Epithelial cell of proximal tubule (primary cell): ENCODE data around the gene DZANK1. TPM values are rescaled to one million over a fixed set of nuclear protein-coding genes. Genes with fewer than 3 reads are reported as not detected.
"Not testable (repeated sequence)": the region's sequence is repeated elsewhere in the genome, so short reads cannot be mapped to it uniquely, and the experiment has no call there.

Experiments used
- DNase-seq: peaks from one replicate; pipeline ENCODE4 v3.0.0-alpha.2; 2011; ENCODE audit warnings: low read depth
- H3K4me3 ChIP-seq: 2 replicates; pipeline ENCODE4 v1.5.1; 2011; ENCODE audit warnings: low read depth, mild to moderate bottlenecking, low read length
- total RNA-seq: library from RNA; depleted of rRNA; stranded (reverse); fragments of >200 nt; gene quantifications from 2 replicates; pipeline ENCODE4 v1.2.3, GENCODE V29; 2015
- TF ChIP-seq, protein P1 (sequence below): conservative IDR thresholded peaks from 2 replicates; pipeline ENCODE4 v1.5.1; 2012; ENCODE audit warnings: low read depth, mild to moderate bottlenecking, low read length

The DZANK1 gene
- total RNA-seq, 1 donor from 2014 or later, result 1.3 TPM

GRCh38 chr20:18400460-18400859, 66.4 kb downstream of the DZANK1 start:
- TF ChIP-seq, protein P1, sequence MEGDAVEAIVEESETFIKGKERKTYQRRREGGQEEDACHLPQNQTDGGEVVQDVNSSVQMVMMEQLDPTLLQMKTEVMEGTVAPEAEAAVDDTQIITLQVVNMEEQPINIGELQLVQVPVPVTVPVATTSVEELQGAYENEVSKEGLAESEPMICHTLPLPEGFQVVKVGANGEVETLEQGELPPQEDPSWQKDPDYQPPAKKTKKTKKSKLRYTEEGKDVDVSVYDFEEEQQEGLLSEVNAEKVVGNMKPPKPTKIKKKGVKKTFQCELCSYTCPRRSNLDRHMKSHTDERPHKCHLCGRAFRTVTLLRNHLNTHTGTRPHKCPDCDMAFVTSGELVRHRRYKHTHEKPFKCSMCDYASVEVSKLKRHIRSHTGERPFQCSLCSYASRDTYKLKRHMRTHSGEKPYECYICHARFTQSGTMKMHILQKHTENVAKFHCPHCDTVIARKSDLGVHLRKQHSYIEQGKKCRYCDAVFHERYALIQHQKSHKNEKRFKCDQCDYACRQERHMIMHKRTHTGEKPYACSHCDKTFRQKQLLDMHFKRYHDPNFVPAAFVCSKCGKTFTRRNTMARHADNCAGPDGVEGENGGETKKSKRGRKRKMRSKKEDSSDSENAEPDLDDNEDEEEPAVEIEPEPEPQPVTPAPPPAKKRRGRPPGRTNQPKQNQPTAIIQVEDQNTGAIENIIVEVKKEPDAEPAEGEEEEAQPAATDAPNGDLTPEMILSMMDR, result no peak
- no peak for DNase-seq
- H3K4me3 ChIP-seq, result no peak overlapping the region

- not testable (repeated sequence) for DNase-seq, H3K4me3 ChIP-seq
Measured at GRCh38 chr20:18398713-18399112, 68.1 kb downstream of the DZANK1 start.

GRCh38 chr20:18397030-18397429, 69.8 kb downstream of the DZANK1 start:
- no peak for DNase-seq
- TF ChIP-seq, protein P1, result no peak
- no peak overlapping the region for H3K4me3 ChIP-seq

DNA sequence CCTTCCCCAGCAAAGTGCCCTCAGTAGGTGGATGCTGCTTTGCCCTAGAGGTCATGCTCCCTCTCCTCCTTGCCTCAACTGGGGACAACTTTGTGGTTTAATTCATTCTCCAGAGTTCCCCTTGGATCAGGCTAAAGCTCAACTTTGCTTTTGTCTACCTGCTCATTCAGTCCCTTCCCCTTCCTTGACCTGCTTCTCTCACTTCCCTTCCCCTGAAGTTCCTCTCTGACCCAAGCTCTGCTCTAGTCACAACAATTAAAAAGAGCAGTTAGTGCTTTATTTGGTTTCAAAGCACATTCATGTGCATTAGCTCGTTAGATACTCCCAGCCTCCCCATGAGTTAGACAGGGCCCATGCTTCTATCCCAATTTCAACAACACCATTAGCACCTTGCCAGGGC, 71.3 kb downstream of the DZANK1 start:
- TF ChIP-seq, protein P1, result no peak
- no peak overlapping the region for H3K4me3 ChIP-seq
- no peak for DNase-seq

GRCh38 chr20:18394363-18394762, 72.5 kb downstream of the DZANK1 start:
- no peak for DNase-seq
- H3K4me3 ChIP-seq, result no peak overlapping the region
- TF ChIP-seq, protein P1, result no peak

GRCh38 chr20:18391686-18392085, 75.1 kb downstream of the DZANK1 start:
- no peak for DNase-seq
- no peak overlapping the region for H3K4me3 ChIP-seq
- TF ChIP-seq, protein P1, result no peak

GRCh38 chr20:18390201-18390600, 76.6 kb downstream of the DZANK1 start:
- H3K4me3 ChIP-seq, result no peak overlapping the region
- no peak for DNase-seq
- TF ChIP-seq, protein P1, result no peak

GRCh38 chr20:18388860-18389259, 78.0 kb downstream of the DZANK1 start:
- peak; percentile 48 for DNase-seq
- no peak overlapping the region for H3K4me3 ChIP-seq
- TF ChIP-seq, protein P1, result no peak
